Nephron (organoid): Measurements from ENCODE around the gene NRP1.

Experiments
- H3K27ac Mint-ChIP-seq, 3 experiments: 2 replicates each; pipeline ENCODE4 v1.8.0; 2020; ENCODE audit warnings: mixed read lengths in 3 of 3, mild to moderate bottlenecking in 2 of 3, moderate library complexity in 1 of 3
- H3K27me3 Mint-ChIP-seq: 2 replicates; pipeline ENCODE4 v1.8.0; 2021; ENCODE audit warnings: low read depth, mild to moderate bottlenecking, moderate library complexity, mixed read lengths
- H3K36me3 Mint-ChIP-seq: 2 replicates; pipeline ENCODE4 v1.8.0; 2020; ENCODE audit warnings: low read depth, mixed read lengths
- H3K4me1 Mint-ChIP-seq: 2 replicates; pipeline ENCODE4 v1.8.0; 2020; ENCODE audit warnings: mixed read lengths
- H3K4me3 Mint-ChIP-seq, 3 experiments: 2 replicates each; pipeline ENCODE4 v1.8.0; 2020; ENCODE audit warnings: mild to moderate bottlenecking in 3 of 3, mixed read lengths in 3 of 3, moderate library complexity in 2 of 3
- H3K9me3 Mint-ChIP-seq: 2 replicates; pipeline ENCODE4 v1.8.0; 2020; ENCODE audit warnings: mixed read lengths
- CTCF ChIP-seq, 3 experiments: fragments of 200-600 bp; sonication (generic); IDR thresholded peaks; one replicate each; pipeline ENCODE4 v1.5.0; 2021; ENCODE audit warnings: antibody characterized with exemption in 3 of 3; ENCODE audit not compliant: unreplicated experiment in 3 of 3

NRP1 gene

GRCh38 chr10:33127622-33128021 lies 206.8 kb downstream of the NRP1 start:
- Mint-ChIP-seq H3K9me3 (no peaks in the 10 kb centered on the region), H3K27ac (no peak overlapping the region), H3K36me3 (no peaks in the 10 kb centered on the region), H3K4me1 (peaks cover 17% of the 10 kb centered on the region), H3K4me3 (no peak overlapping the region), H3K27me3 (peaks cover 33% of the 10 kb centered on the region)
- TF ChIP-seq CTCF (IDR thresholded peaks at IDR 0.05; ENCODE audit: unreplicated experiment in 3 of 3) = no peak
